Posterior cingulate gyrus (tissue), 11 donors: ENCODE measurements around the gene CABLES2.
A peak's percentile ranks its signal among the peaks of the same experiment; 100 is the strongest.
"Not testable (repeated sequence)": the region's sequence is repeated elsewhere in the genome, so short reads cannot be mapped to it uniquely, and the experiment has no call there.

Source experiments
- DNase-seq, 10 donors: peaks; one replicate each; pipeline versions ENCODE4 v3.0.0 to v3.0.0-alpha.2; 2020 to 2021; ENCODE audit warnings: mixed read lengths in 3 of 10
- intact Hi-C: fragments of 100-400 bp; cut with DNase I; formaldehyde crosslinking; loops from one replicate; pipeline ENCODE4 v1.15.1; 2023

CABLES2 gene

GRCh38 chr20:62437496-62437895, 30.4 kb upstream of the CABLES2 start:
- DNase-seq = no peak
- intact Hi-C loops = no loop called here

DNA sequence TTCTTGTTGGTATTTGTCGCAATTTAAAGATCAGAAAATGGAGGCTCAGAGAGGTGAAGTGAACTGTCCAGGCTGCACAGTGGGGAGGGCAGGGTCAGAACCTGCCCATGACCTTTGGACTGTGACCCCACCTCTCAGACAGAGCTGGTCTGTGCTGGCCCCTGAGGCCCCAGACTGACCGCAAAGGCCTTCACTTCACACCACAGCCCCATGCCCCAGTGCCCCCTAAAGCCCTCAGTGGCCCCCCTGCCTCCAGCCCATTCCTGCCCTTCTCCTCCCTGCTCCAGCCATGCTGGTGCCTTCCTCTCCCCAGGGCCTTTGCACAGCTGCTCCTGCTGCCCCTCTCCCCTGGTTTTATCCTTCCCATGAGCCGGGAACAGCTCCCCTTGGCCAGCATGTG, 29.6 kb upstream of the CABLES2 start:
- intact Hi-C loops = no loop called here
- DNase-seq = no peak

DNA sequence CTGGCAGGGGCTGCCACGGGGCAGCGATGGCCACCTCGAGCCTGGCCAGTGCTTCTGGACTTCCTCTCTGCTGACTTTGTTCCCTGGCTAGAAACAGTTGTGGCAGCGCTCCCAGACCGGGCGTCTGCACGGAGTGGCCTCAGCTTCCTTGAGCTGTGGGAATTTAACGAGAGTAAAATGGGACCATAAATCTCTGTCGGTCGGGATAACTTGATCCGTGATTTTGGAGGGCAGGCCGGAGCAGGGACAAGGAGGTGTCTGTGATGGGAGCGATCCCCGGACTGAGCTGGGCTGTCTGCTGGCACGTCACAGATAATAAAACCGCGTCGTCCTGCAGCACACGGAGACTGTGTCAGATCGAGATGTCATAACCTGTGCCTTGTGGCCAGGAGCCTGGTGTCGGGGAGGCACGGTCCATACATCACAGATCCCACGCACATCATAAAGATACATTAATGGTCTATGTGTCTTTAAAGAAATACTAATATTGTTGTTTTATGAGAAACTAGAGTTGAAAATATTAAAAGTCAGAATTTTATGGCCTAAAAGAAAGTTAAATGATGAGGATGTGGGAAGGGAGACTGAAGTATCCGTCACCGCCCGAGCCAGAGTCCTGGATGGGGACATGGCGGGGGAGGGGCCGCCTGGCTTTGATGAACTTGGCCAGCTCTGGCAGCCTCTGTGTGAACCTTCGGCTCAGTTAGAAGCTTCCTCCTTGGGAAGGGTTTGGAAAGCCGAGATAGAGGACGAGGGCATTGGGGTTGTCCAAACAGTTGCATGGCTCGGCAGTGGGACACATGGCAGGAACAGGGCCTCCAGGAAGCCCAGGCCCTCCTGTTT, 26.8 kb upstream of the CABLES2 start:
- intact Hi-C loops = no loop called here
- DNase-seq = peak in 3 of 10 donors; percentile 18 to 34 (median 22)

- DNase-seq = no peak
- intact Hi-C loops = no loop called here
Observed at GRCh38 chr20:62430866-62431447, 23.9 kb upstream of the CABLES2 start.

- intact Hi-C loops = no loop called here
- no peak for DNase-seq
Observed at GRCh38 chr20:62430311-62430853, 23.3 kb upstream of the CABLES2 start.

DNA sequence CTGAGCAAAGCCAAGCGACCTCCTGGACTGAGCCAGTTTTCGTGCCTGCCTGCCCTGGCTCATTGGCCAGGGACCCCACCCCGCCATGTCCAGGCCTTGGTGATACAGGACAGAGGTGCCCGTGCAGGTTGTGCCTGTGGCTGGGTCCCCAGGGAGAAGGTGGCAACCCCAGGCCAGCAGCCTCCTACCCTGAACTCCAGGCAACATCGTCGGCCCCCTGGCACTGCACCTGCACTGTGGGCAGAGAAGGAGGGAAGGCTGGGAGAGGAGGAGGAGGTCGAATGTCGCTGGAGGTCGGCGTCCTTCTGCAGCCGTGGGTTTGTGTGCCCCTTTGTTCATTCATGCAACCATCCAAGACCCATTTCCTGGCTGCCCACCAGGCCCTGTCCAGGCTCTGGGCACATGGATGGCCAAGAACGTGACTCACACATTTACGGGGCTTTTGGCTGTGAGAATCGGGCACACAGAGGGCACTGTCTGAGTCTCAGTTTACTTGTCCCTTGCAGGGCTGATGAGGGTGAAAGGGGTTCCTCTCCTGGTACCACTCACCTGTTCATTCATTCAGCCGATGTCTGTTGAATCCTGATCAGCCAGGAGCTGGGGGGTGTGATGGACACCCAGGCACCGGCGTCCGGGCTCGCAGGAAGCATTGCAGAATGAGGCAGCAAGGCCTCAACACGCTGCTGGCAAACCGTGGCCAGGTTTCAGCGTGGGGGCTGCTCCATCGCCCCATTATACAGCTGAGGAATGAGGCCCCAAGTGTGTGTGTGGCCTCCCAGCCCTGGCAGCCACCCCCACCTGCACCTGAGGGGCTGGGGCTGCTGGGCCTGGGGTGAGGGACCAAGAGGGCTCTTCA, 22.6 kb upstream of the CABLES2 start:
- DNase-seq = no peak
- intact Hi-C loops = no loop called here

- DNase-seq = no peak
- intact Hi-C loops = no loop called here
Observed at GRCh38 chr20:62428396-62429295, 21.6 kb upstream of the CABLES2 start.

- DNase-seq = no peak
- intact Hi-C loops = no loop called here
Observed at GRCh38 chr20:62428002-62428372, 20.9 kb upstream of the CABLES2 start.

- intact Hi-C loops = no loop called here
- no peak for DNase-seq
Observed at GRCh38 chr20:62427172-62428001, 20.3 kb upstream of the CABLES2 start, which contains the start of gene RBBP8NL. Gene RBBP8NL, minus strand, starts transcription at chr20:62427539. Its CDS starts 7,892 bp downstream, at chr20:62419647.

DNA sequence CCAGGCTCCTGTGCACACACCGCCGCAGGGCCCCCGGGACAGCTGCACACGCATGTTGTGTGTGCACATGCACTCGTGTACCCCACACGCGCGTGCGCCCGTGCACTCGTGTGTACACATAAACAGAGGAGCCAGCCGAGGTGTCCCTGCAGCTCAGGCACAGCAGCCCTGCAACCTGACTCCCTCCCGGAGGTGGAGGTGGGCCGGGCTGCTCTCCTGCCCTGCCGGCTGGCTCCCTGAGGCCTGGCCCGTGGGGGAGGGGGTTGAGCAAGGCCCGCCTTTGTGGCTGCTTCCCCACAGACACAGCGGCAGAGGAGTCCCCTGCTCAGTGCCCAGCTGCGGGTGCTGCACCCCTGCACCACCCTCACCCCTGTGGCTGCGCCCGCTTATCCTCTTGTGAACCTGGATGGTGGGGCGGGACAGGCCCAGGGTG, 19.6 kb upstream of the CABLES2 start:
- intact Hi-C loops = no loop called here
- no peak for DNase-seq

GRCh38 chr20:62426059-62426348, 18.9 kb upstream of the CABLES2 start:
- DNase-seq, intact Hi-C loops: not testable (repeated sequence)

- intact Hi-C loops = no loop called here
- no peak for DNase-seq
Observed at GRCh38 chr20:62425281-62426058, 18.4 kb upstream of the CABLES2 start.

- intact Hi-C loops = no loop called here
- DNase-seq = no peak
Observed at GRCh38 chr20:62424249-62425107, 17.4 kb upstream of the CABLES2 start.

GRCh38 chr20:62423326-62423706, 16.2 kb upstream of the CABLES2 start:
- intact Hi-C loops = no loop called here
- DNase-seq = no peak

DNA sequence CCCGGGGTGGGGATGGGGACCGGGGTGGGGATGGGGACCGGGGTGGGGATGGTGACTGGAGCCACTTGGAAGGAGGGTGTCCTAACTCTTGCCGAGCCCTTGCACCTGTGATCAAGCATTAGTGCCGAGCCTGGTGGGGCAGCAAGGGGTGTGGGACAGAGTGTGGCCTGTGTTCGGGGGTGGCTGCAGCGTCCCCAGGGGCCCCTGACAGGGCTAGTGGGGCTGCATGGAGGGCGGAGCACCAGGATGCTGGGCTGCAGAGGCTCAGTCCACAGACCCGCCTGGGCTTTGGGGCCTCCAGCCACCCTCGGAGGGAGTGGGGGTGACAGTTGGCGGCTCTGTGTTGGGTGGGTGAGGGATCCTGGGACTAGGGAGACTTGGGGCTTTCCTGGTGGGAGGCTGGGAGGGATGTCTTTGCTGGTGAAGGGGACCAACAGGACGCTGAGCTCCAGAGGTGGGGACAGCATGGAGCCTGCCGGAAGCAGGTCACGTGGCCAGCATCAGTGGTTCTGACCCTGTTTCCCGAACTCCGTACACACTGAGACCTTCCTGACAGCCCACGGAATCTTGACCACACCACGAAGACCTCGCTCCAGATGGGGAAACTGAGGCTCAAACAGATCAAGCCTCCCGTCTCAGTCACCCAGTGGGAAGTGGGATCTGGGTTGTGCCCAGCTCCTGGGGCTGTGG, 15.7 kb upstream of the CABLES2 start:
- DNase-seq = no peak
- intact Hi-C loops = no loop called here

DNA sequence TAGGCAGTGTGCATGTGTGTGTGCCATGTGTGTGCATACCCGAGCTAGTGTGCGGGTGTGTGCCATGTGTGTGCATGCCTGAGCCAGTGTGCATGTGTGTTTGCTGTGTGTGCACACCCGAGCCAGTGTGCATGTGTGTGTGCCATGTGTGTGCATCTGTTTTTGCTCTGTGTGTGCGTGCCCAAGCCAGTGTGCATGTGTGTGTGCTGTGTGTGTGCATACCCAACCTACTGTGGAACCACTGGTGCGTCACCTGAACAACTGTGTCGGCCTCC, 14.6 kb upstream of the CABLES2 start:
- no peak for DNase-seq
- intact Hi-C loops = no loop called here
